ENCODE results near the gene SMIM5. TPM values are rescaled to one million over a fixed set of nuclear protein-coding genes. Genes with fewer than 3 reads are reported as not detected.

The SMIM5 gene
- total RNA-seq, 1 experiment from 2014 or later = 0.20 TPM

DNA sequence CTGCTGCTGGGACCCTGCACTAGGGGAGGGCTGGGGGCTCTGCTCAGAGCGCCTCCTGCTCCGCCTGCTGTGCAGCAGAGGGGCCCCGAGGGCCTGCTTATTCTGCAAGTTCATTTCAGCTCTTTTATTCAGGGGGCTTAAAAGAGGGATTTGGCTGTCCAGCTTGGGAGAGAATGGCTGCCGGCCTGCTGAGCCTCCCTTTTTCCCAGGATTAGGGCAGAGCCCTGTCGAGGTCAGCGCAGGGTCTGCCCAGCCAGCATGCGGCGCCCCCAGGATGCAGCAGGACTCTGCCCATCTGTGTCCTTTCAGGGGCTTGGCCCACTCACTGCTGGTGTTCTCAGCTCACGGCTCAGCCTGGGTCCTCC, 1.1 kb downstream of the SMIM5 start:
- Mint-ChIP-seq H3K4me1 (ENCODE audit: low read depth, unreplicated experiment) (peaks cover 9% of the 10 kb centered on the region), H3K27me3 (ENCODE audit: insufficient read depth, unreplicated experiment) (no peaks in the 10 kb centered on the region), H3K4me3 (ENCODE audit: unreplicated experiment) (no peak overlapping the region), H3K27ac (ENCODE audit: unreplicated experiment) (peak overlapping the region; percentile 70), H3K36me3 (ENCODE audit: insufficient read depth, unreplicated experiment) (peaks cover 21% of the 10 kb centered on the region), H3K9me3 (ENCODE audit: unreplicated experiment) (no peaks in the 10 kb centered on the region)
- peaks cover 19% of the 10 kb centered on the region for H3K4me1 ChIP-seq
- no peaks in the 10 kb centered on the region for H3K9me3 ChIP-seq
- intact Hi-C loops (cut with micrococcal nuclease; ENCODE audit: unreplicated experiment) = no loop called here
- H3K27me3 ChIP-seq (replicated peaks; ENCODE audit: control insufficient read depth, insufficient read depth, low read length) = no peaks in the 10 kb centered on the region
- ChIA-PET CTCF (interaction anchor here (0.6 to 3.1 kb wide), 28 partner anchors 10 to 364 kb away, joined by 3 to 143 read pairs (median 7); partner anchors contain the start of genes GALK1, ITGB4, MIF4GD and WBP2), POLR2A (interaction anchor here (1.2 to 2.1 kb wide), 2 partner anchors 11 to 146 kb away, joined by 4 to 13 read pairs; a partner anchor contains a TSS)
- no peak for DNase-seq
- no peak for TF ChIP-seq CTCF (IDR thresholded peaks at IDR 0.05; ENCODE audit: insufficient read depth in 1 of 2, low read depth in 1 of 2, low read length in 1 of 2, severe bottlenecking in 1 of 2, unreplicated experiment in 1 of 2)
- BruUV-seq (replicated peaks) = no TSS peak
- H3K36me3 ChIP-seq (ENCODE audit: control insufficient read depth, insufficient read depth, low read length) = peaks cover 6% of the 10 kb centered on the region
- H3K4me3 ChIP-seq (ENCODE audit: low read depth, low read length) = no peak overlapping the region

- DNase-seq = no peak
- CTCF ChIA-PET = interaction anchor here (0.5 to 2.4 kb wide), 6 partner anchors 18 to 774 kb away, joined by 3 to 143 read pairs (median 6); no protein-coding TSS in a partner anchor
- H3K4me3 Mint-ChIP-seq (ENCODE audit: unreplicated experiment) = no peak overlapping the region
- H3K36me3 ChIP-seq (ENCODE audit: control insufficient read depth, insufficient read depth, low read length) = peaks cover 6% of the 10 kb centered on the region
- no peaks in the 10 kb centered on the region for H3K27me3 ChIP-seq (replicated peaks; ENCODE audit: control insufficient read depth, insufficient read depth, low read length)
- intact Hi-C loops (cut with micrococcal nuclease; ENCODE audit: unreplicated experiment) = no loop called here
- no peaks in the 10 kb centered on the region for H3K9me3 Mint-ChIP-seq (ENCODE audit: unreplicated experiment)
- H3K4me1 Mint-ChIP-seq (ENCODE audit: low read depth, unreplicated experiment) = peaks cover 9% of the 10 kb centered on the region
- H3K27me3 Mint-ChIP-seq (ENCODE audit: insufficient read depth, unreplicated experiment) = no peaks in the 10 kb centered on the region
- POLR2A ChIA-PET = no interaction called here
- no peak overlapping the region for H3K27ac Mint-ChIP-seq (ENCODE audit: unreplicated experiment)
- no peak overlapping the region for H3K4me3 ChIP-seq (ENCODE audit: low read depth, low read length)
- H3K36me3 Mint-ChIP-seq (ENCODE audit: insufficient read depth, unreplicated experiment) = peaks cover 27% of the 10 kb centered on the region
- no TSS peak for BruUV-seq (replicated peaks)
- no peaks in the 10 kb centered on the region for H3K9me3 ChIP-seq
- peaks cover 24% of the 10 kb centered on the region for H3K4me1 ChIP-seq
- no peak for TF ChIP-seq CTCF (IDR thresholded peaks at IDR 0.05; ENCODE audit: insufficient read depth in 1 of 2, low read depth in 1 of 2, low read length in 1 of 2, severe bottlenecking in 1 of 2, unreplicated experiment in 1 of 2)
These were observed 1.7 kb downstream of the SMIM5 start for GRCh38 chr17:75634754-75635609.

DNA sequence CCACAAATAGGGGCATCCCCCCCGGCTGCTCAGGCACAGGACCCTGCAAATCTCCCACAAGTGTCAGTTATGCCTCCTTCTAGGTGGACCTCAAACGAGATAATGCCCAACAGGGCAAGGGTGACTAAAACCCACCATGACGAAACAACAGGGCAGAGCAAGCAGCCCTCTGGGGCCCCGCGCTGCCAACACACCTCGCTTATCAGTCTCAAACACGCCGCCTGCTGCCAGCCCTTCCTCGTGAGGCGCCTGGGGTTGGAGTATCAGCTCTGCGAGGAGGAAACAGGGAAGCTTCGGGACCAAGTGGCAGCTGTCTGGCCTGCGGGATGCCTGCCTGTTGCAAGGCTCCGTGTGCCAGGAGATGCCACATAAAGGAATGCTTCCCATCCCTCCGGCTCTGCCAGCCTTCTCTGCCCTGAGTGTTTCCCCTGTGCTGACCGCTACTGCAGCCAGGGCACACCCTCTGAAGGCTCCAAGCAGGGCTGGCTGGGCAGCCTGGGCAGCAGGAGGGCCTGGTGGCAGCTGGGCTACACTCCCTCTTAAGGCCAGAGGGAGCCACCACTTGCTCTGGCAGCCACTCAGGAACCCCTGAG, 2.5 kb downstream of the SMIM5 start:
- Mint-ChIP-seq H3K4me1 (ENCODE audit: low read depth, unreplicated experiment) (peaks cover 9% of the 10 kb centered on the region), H3K27ac (ENCODE audit: unreplicated experiment) (peak overlapping the region; percentile 29), H3K4me3 (ENCODE audit: unreplicated experiment) (no peak overlapping the region), H3K27me3 (ENCODE audit: insufficient read depth, unreplicated experiment) (no peaks in the 10 kb centered on the region), H3K9me3 (ENCODE audit: unreplicated experiment) (no peaks in the 10 kb centered on the region), H3K36me3 (ENCODE audit: insufficient read depth, unreplicated experiment) (peaks cover 29% of the 10 kb centered on the region)
- POLR2A ChIA-PET = no interaction called here
- DNase-seq = no peak
- intact Hi-C loops (cut with micrococcal nuclease; ENCODE audit: unreplicated experiment) = no loop called here
- no peaks in the 10 kb centered on the region for H3K27me3 ChIP-seq (replicated peaks; ENCODE audit: control insufficient read depth, insufficient read depth, low read length)
- H3K4me3 ChIP-seq (ENCODE audit: low read depth, low read length) = no peak overlapping the region
- H3K4me1 ChIP-seq = peaks cover 31% of the 10 kb centered on the region
- no TSS peak for BruUV-seq (replicated peaks)
- TF ChIP-seq CTCF (IDR thresholded peaks at IDR 0.05; ENCODE audit: insufficient read depth in 1 of 2, low read depth in 1 of 2, low read length in 1 of 2, severe bottlenecking in 1 of 2, unreplicated experiment in 1 of 2) = no peak
- CTCF ChIA-PET = interaction anchor here (0.5 to 1.9 kb wide), 4 partner anchors 112 to 773 kb away, joined by 3 to 6 read pairs (median 4); no protein-coding TSS in a partner anchor
- peaks cover 7% of the 10 kb centered on the region for H3K36me3 ChIP-seq (ENCODE audit: control insufficient read depth, insufficient read depth, low read length)
- H3K9me3 ChIP-seq = no peaks in the 10 kb centered on the region
